Hepatocyte (in vitro differentiated cells): ENCODE measurements around the gene PIGU. TPM values are rescaled to one million over a fixed set of nuclear protein-coding genes. Genes with fewer than 3 reads are reported as not detected.

ENCODE experiments used
- DNase-seq: peaks from one replicate; pipeline ENCODE4 v3.0.0-alpha.2; 2016; ENCODE audit warnings: low spot score
- H2AFZ ChIP-seq: fragments of 200-600 bp; sonication (generic); 2 replicates; pipeline ENCODE4 v1.6.0; 2016; ENCODE audit warnings: antibody characterized with exemption, mild to moderate bottlenecking
- H3K27ac ChIP-seq: fragments of 200-600 bp; sonication (generic); 2 replicates; pipeline ENCODE4 v1.5.1; 2016; ENCODE audit warnings: mild to moderate bottlenecking
- H3K27me3 ChIP-seq: fragments of 200-600 bp; sonication (generic); 2 replicates; pipeline ENCODE4 v1.6.1; 2016
- H3K36me3 ChIP-seq: fragments of 200-600 bp; sonication (generic); replicated peaks from 2 replicates; pipeline ENCODE4 v1.5.1; 2016; ENCODE audit warnings: low read depth; ENCODE audit not compliant: insufficient read depth
- H3K4me1 ChIP-seq: fragments of 200-600 bp; sonication (generic); 2 replicates; pipeline ENCODE4 v1.5.1; 2016; ENCODE audit warnings: mild to moderate bottlenecking, moderate library complexity; ENCODE audit not compliant: insufficient read depth
- H3K4me2 ChIP-seq: fragments of 200-600 bp; sonication (generic); 2 replicates; pipeline ENCODE4 v1.6.0; 2016
- H3K4me3 ChIP-seq: fragments of 200-600 bp; sonication (generic); 2 replicates; pipeline ENCODE4 v1.5.1; 2016; ENCODE audit warnings: mild to moderate bottlenecking
- H3K79me2 ChIP-seq: fragments of 200-600 bp; sonication (generic); 2 replicates; pipeline ENCODE4 v1.6.0; 2017; ENCODE audit warnings: mild to moderate bottlenecking
- H3K9me2 ChIP-seq: fragments of 200-600 bp; sonication (generic); replicated peaks from 2 replicates; pipeline ENCODE4 v1.6.0; 2017; ENCODE audit warnings: mild to moderate bottlenecking; ENCODE audit not compliant: insufficient read depth
- H3K9me3 ChIP-seq: fragments of 200-600 bp; sonication (generic); 2 replicates; pipeline ENCODE4 v1.5.1; 2016; ENCODE audit warnings: low read depth, mild to moderate bottlenecking
- H4K20me1 ChIP-seq: fragments of 200-600 bp; sonication (generic); 2 replicates; pipeline ENCODE4 v1.6.0; 2016; ENCODE audit warnings: mild to moderate bottlenecking; ENCODE audit not compliant: insufficient read depth, poor library complexity, severe bottlenecking
- EZH2 ChIP-seq: fragments of 200-600 bp; sonication (generic); IDR thresholded peaks from 2 replicates; pipeline ENCODE4 v1.6.1; 2016; ENCODE audit warnings: antibody characterized with exemption, mild to moderate bottlenecking, borderline replicate concordance
- EZH2phosphoT487 ChIP-seq: fragments of 200-600 bp; sonication (generic); IDR thresholded peaks from one replicate; pipeline ENCODE4 v1.6.1; 2018; ENCODE audit warnings: antibody characterized with exemption, mild to moderate bottlenecking, low read depth, moderate library complexity; ENCODE audit not compliant: unreplicated experiment, severe bottlenecking
- WGBS: methylation state at CpG from one replicate; pipeline ENCODE4 v1.1.6; 2016; ENCODE audit warnings: low lambda C conversion rate; ENCODE audit errors: missing lambda C conversion rate; 5-methylcytosine and 5-hydroxymethylcytosine counted together
- polyA plus RNA-seq: library from polyadenylated mRNA; unstranded; fragments of >200 nt; fragmentation: Nextera tagmentation; extraction: Ambion mirVana; gene quantifications from 2 replicates; pipeline ENCODE4 v1.2.1, GENCODE V29; 2016
- total RNA-seq: library from RNA; depleted of rRNA; stranded (reverse); fragments of >200 nt; gene quantifications from 2 replicates; pipeline ENCODE4 v1.2.3, GENCODE V29; 2014
- TF ChIP-seq, protein P1 (sequence below): fragments of 200-600 bp; sonication (generic); IDR thresholded peaks from 2 replicates; pipeline ENCODE4 v1.5.1; 2016; ENCODE audit warnings: antibody characterized with exemption, mild to moderate bottlenecking; ENCODE audit not compliant: poor library complexity

Gene PIGU
- total and polyA plus RNA-seq, 2 experiments from 2014 or later: 19.3 to 31.5 TPM

DNA sequence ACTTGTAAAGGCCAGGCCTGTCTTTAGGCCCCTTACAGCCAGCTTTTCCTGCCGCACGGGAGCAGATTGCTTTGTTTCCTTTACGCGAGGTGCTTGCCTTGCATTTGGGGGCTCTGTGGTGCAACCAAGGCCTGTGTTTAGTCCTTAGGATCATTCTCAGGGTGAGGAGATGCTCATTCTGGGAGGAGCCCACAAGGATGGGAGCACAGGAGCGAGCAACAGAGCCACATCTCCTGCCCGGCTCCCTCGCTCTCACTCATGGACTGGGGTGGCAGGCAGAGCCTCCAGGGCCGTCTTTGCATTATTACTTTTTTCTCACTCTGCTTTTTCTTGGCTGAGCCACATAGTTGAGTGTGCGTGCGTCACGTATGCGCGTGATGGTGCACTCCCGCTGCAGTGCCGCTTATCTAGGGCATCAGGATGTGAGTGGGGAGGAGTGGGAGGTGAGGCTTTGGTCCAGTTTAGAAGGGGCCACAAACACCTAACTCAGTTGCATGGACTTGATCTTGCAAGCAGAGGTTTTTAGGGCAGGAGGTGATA is 141.5 kb downstream of the PIGU start:
- no peak overlapping the region for H3K27ac ChIP-seq
- peaks cover 11% of the 10 kb centered on the region for H3K79me2 ChIP-seq
- no peaks in the 10 kb centered on the region for H3K9me2 ChIP-seq
- H3K9me3 ChIP-seq: no peaks in the 10 kb centered on the region
- DNase-seq: no peak
- no peak overlapping the region for H2AFZ ChIP-seq
- H3K4me3 ChIP-seq: no peak overlapping the region
- TF ChIP-seq EZH2: no peak
- TF ChIP-seq, protein P1, sequence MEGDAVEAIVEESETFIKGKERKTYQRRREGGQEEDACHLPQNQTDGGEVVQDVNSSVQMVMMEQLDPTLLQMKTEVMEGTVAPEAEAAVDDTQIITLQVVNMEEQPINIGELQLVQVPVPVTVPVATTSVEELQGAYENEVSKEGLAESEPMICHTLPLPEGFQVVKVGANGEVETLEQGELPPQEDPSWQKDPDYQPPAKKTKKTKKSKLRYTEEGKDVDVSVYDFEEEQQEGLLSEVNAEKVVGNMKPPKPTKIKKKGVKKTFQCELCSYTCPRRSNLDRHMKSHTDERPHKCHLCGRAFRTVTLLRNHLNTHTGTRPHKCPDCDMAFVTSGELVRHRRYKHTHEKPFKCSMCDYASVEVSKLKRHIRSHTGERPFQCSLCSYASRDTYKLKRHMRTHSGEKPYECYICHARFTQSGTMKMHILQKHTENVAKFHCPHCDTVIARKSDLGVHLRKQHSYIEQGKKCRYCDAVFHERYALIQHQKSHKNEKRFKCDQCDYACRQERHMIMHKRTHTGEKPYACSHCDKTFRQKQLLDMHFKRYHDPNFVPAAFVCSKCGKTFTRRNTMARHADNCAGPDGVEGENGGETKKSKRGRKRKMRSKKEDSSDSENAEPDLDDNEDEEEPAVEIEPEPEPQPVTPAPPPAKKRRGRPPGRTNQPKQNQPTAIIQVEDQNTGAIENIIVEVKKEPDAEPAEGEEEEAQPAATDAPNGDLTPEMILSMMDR: no peak
- TF ChIP-seq EZH2phosphoT487: no peak
- H3K4me1 ChIP-seq: no peaks in the 10 kb centered on the region
- no peak overlapping the region for H3K4me2 ChIP-seq
- peaks cover 10% of the 10 kb centered on the region for H4K20me1 ChIP-seq
- WGBS: 96% methylated on average over 15 of the region's 15 CpGs
- H3K36me3 ChIP-seq: no peaks in the 10 kb centered on the region
- H3K27me3 ChIP-seq: no peaks in the 10 kb centered on the region

DNA sequence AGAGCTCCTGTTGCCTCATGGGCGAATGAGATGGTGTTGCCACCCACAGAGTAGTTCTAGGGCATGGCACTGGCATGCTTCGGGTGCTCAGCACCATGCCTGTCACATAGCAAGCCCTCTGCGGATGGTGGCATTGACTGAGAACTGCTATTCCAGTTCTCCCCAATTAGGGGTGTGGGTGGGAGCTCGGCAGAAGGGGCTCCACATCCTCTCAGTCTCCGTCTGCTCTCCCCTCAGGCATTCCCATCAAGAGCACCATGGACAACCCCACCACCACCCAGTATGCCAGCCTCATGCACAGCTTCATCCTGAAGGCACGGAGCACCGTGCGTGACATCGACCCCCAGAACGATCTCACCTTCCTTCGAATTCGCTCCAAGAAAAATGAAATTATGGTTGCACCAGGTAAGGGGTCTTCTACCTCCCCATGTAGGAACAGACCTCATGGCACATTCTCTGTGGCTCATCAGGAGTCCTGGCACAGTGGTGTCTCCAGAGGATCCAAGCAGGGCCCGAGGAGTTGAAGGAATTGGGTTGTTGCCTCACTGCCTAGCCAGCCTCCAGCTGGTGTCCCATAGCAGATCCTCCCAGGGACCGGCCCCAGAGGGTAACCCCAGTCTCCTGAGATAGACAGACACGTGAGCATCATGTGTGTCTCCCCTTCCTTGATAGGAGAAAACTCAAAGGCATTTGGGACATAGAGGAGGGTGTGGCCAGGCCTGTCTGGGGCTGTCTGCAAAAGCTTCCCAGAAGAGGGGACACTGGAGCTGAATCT is 142.3 kb downstream of the PIGU start:
- H3K4me2 ChIP-seq: no peak overlapping the region
- TF ChIP-seq EZH2phosphoT487 (no peak), EZH2 (no peak)
- TF ChIP-seq, protein P1: no peak
- no peak overlapping the region for H3K4me3 ChIP-seq
- no peaks in the 10 kb centered on the region for H3K27me3 ChIP-seq
- H4K20me1 ChIP-seq: peaks cover 12% of the 10 kb centered on the region
- no peak overlapping the region for H2AFZ ChIP-seq
- H3K9me2 ChIP-seq: no peaks in the 10 kb centered on the region
- WGBS: 95% methylated on average over 15 of the region's 15 CpGs
- H3K9me3 ChIP-seq: no peaks in the 10 kb centered on the region
- H3K36me3 ChIP-seq: no peaks in the 10 kb centered on the region
- no peaks in the 10 kb centered on the region for H3K4me1 ChIP-seq
- no peak overlapping the region for H3K27ac ChIP-seq
- DNase-seq: no peak
- peaks cover 19% of the 10 kb centered on the region for H3K79me2 ChIP-seq

DNA sequence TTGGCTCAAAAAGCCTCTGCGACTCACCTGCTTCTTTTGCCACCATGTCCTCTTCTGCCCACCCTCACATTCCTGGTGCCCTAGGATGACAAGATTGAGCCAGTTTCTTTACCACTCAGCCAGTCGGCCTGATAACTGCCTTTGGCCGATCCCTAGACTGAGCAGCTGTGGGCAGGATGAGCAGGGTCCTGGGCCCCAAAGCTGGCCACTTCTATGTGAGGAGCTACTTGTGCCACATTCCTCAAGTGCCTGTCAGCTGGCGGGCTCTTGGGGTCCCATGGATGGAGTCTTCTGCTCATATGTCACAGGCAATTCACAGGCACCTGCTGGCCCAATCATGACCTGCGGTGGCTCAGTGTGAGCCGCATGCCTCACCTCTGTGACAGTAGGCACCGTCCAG is 144.1 kb downstream of the PIGU start:
- TF ChIP-seq EZH2: no peak
- TF ChIP-seq, protein P1: no peak
- no peak for TF ChIP-seq EZH2phosphoT487
- Histone ChIP-seq H3K27me3 (no peaks in the 10 kb centered on the region), H3K36me3 (no peaks in the 10 kb centered on the region), H3K9me3 (no peaks in the 10 kb centered on the region), H3K9me2 (no peaks in the 10 kb centered on the region), H2AFZ (no peak overlapping the region), H3K4me2 (no peak overlapping the region), H3K27ac (no peak overlapping the region), H4K20me1 (peaks cover 13% of the 10 kb centered on the region), H3K4me1 (no peaks in the 10 kb centered on the region), H3K4me3 (no peak overlapping the region), H3K79me2 (peaks cover 32% of the 10 kb centered on the region)
- DNase-seq: no peak
- WGBS: 100% methylated on average over 7 of the region's 7 CpGs
